GM23248 (cell line): ENCODE measurements around the gene USP37.

Experiments
- EZH2 ChIP-seq: fragments of 200-600 bp; sonication (generic); IDR thresholded peaks from 2 replicates; pipeline ENCODE4 v1.6.1; 2018; ENCODE audit warnings: antibody characterized with exemption, mild to moderate bottlenecking; ENCODE audit not compliant: insufficient read depth, poor library complexity, severe bottlenecking
- EZH2phosphoT487 ChIP-seq: fragments of 200-600 bp; sonication (generic); IDR thresholded peaks from 2 replicates; pipeline ENCODE4 v1.6.1; 2018; ENCODE audit warnings: antibody characterized with exemption, moderate library complexity, mild to moderate bottlenecking, low read depth; ENCODE audit not compliant: insufficient read depth

DNA sequence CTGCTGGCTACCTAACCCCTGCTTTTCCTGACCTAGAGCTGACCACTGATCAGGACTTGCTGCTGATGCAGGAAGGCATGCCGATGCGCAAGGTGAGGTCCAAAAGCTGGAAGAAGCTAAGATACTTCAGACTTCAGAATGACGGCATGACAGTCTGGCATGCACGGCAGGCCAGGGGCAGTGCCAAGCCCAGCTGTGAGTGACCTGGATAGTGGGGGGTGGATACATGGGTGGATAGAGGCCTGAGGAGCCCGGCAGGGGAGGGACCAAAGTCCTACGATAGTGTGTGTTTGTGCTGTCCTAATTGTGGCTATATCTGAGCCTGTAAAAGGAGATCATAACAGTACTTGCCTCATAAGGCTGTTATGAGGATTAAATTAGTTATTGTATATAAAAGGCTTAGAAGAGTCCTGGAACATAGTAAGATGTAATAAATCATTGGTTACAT is 47.7 kb upstream of the USP37 start:
- TF ChIP-seq EZH2 = no peak
- TF ChIP-seq EZH2phosphoT487 = no peak
